ENCODE measurements around the gene GSN. TPM values are rescaled to one million over a fixed set of nuclear protein-coding genes. Genes with fewer than 3 reads are reported as not detected.

The GSN gene
- total RNA-seq, 1 experiment from 2014 or later = 207 TPM

DNA sequence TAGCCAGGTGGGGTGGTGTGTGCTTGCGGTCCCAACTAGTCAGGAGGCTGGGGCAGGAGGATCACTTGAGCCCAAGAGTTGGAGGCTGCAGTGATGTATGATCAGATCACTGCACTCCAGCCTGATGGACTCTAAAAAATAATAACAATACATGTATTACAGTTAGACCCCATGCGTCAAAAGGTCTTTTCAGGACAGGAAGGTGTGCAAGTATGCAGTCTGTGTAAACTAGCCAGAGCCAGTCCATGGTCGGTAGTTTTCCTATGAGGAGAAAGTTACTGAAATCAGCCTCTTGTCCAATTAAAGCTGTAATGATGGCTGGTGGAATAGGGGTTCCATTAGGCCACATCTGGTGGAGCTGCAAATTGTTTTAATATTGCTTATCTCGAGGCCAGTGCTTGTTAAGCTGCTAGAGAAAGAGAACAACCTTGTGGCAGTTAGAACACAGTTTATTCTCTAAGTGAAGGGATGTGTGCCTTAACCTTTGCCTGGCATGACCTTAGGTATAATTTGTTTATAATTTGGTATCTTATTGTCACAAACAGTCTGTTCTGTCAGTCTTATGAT, 103.6 kb downstream of the GSN start:
- no peak for DNase-seq (ENCODE audit: low read depth)

DNA sequence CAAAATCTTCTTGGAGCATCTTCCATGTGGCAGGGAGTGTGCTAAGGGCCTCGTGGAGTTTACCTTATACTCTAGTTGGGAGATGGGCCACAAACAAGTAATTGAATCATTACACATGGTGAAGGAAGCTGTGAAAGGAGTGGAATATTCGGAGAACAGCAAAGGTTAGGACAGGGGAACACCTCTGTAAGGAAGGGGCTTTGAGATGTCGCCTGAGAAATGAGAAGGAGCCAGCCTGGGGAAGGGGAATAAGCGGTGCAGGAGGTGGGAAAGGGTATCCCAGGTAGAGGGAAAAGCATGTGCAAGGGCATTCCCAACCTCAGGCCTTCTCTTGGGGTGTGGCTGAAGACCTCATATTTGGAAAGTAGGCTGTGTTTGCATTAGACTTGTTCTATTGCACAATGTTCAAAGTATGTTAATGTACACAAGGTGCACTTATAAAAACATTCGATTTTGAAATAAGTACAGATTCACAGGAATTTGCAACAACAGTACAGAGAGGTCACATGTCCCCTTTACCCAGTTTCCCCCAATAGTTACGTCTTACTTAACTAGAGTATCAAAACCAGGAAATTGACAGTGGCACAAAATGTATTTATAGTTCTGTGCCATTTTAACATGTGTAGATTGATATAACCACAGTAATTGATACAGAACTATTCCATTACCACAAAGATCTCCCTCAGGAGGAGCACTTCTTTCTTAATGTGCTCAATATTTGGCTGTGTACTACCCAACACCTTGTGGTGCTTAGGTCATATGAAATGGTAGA, 104.5 kb downstream of the GSN start:
- DNase-seq (ENCODE audit: low read depth) = no peak

DNA sequence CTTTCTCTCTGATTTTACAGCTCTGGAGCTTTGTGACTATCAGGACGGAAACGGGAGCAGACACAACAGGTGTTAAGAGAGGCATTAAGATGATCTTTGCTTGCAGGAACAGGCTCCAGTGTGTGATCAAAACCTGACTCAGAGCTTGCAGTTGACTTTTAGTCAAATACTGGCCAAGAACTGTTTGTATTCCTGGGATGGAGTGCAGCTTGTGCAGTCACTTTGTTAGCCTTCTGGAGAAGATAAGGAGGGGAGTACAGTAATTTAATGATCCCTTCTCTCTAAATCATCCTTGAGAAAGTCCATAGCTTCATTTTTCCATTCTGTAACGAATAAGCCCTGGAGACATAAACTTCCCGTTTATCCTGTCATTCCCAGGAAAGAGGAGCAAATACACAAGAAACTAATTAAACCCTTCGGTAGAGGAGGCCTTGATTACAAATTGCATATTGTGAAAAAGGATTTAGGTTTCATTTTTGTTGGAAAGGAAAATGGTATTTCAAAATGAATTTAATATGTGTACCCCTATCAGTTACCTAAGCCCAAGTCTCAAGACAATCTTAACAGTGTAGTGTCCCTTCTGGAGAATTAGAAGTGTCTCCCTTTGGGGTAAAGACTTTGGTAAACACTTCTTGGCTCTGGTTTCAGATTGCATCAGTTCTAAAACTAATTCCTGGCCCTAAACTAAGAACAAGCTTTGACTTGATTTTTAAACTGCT, 105.2 kb downstream of the GSN start:
- DNase-seq (ENCODE audit: low read depth) = no peak

DNA sequence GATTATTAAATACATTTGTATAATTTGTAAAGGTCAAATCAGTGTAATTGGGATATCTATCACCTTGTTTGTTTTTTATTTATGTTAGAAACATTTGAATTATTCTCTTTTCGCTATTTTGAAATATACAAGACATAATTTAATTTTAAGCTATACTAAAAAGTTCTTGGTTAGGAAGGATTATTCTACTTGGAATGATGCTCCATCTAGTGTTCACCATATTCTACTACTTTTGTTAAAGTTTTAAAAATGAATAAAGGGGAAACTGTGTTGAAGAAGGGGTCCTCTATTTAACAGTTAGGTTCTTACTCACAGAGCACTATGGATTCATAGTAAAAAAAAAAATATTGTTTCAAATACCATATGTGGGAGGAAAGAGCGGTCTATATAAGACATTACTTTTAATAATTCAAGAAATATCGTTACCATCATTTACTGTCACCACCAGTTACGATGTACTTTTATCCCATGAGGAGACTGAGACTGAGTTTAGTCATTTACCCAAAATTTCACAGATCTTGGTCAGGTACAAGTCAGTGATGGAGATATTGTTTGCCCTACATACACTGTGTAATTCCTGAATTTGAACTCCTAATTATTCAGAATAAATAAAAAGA, 108.4 kb downstream of the GSN start:
- no peak for DNase-seq (ENCODE audit: low read depth)

DNA sequence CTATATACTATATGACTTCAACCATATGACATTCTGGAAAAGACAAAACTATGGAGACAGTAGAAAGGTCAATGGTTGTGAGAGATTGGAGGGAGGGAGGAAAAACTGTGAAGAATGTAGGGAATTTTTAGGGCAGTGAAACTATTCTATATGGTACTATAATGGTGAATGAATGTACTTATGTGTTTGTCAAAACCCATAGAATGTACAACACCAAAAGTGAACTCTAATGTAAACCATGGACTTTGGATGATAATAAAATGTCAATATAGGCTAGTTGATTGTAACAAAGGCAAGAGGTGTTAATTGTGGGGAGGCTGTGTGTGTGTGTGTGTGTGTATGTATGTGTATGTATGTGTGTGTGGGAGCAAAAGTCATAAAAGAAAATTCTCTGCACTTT, 112.9 kb downstream of the GSN start:
- DNase-seq (ENCODE audit: low read depth) = no peak

Other genes with a start within 250 kb of the GSN start
- gene C5, start 217.9 kb upstream of the GSN start, total RNA-seq (2014; rRNA removed; shearing (Covaris generic)) = 3.4 and 5.6 TPM in 2 replicates
- 10.1 and 11.1 TPM in 2 replicates for gene CNTRL, start 193.2 kb upstream of the GSN start, total RNA-seq (2014; rRNA removed; shearing (Covaris generic))
- gene RAB14, start 66.3 kb upstream of the GSN start, total RNA-seq (2014; rRNA removed; shearing (Covaris generic)) = 31.4 and 52.2 TPM in 2 replicates
- 33.9 and 45.8 TPM in 2 replicates for gene STOM, start 102.1 kb downstream of the GSN start, total RNA-seq (2014; rRNA removed; shearing (Covaris generic))
- not detected in 2 replicates for gene GGTA1, start 231.7 kb downstream of the GSN start, total RNA-seq (2014; rRNA removed; shearing (Covaris generic))